GM23248 (cell line): Measurements from ENCODE around the gene RIC3.

Experiments used
- EZH2 ChIP-seq: fragments of 200-600 bp; sonication (generic); IDR thresholded peaks from 2 replicates; pipeline ENCODE4 v1.6.1; 2018; ENCODE audit warnings: antibody characterized with exemption, mild to moderate bottlenecking; ENCODE audit not compliant: insufficient read depth, poor library complexity, severe bottlenecking
- EZH2phosphoT487 ChIP-seq: fragments of 200-600 bp; sonication (generic); IDR thresholded peaks from 2 replicates; pipeline ENCODE4 v1.6.1; 2018; ENCODE audit warnings: antibody characterized with exemption, moderate library complexity, mild to moderate bottlenecking, low read depth; ENCODE audit not compliant: insufficient read depth

DNA sequence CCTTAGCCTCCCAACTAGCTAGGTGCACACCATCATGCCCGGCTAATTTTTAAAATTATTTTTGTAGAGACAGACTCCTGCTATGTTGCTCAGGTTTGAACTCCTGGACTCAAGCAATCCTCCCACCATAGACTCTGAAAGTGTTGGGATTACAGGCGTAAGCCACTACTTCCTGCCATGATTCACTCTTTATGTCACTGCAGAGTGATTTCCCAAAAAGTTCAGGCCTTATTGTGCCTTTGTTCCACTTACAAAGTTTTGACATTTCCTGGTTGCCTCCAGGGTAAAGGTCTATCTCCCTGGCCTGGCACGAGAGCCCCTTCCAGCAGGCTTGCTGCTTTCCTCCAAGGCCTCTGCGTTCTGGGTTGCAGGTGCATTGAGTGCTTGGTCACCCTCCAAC lies 44.6 kb upstream of the RIC3 start:
- TF ChIP-seq EZH2 (no peak), EZH2phosphoT487 (no peak)
